Activated CD4-positive, CD25-positive, alpha-beta regulatory T cell treated with anti-CD3 and anti-CD28 coated beads, Interleukin-2, amount 50 U/mL, for 72 hours (primary cell): Measurements from ENCODE around the gene CATSPER3.
"Not testable (repeated sequence)": the region's sequence is repeated elsewhere in the genome, so short reads cannot be mapped to it uniquely, and the experiment has no call there.

Experiments
- DNase-seq: peaks from one replicate; pipeline ENCODE4 v3.0.0; 2021

Gene CATSPER3

GRCh38 chr5:134975843-134976242 lies 8.1 kb downstream of the CATSPER3 start:
- DNase-seq, result no peak

DNA sequence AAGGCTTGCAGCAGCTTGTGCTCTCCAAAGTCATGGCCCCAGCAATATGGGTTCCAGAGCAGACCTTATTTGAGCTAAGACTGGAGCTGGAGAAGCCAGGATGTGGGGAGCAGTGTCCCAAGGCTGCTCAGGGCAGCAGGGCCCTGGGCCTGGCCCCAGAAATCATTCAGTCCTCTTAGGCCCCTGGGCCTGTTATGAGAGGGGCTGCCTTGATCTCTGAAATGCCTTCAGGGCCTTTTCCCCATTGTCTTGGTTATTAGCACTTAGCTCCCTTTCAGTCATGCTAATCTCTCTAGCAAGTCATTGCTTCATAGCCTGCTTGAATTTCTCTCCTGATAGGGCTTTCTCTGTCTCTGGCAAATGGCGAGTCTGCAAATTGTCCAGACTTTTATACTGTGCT lies 9.1 kb downstream of the CATSPER3 start:
- DNase-seq, result no peak

- no peak for DNase-seq
Measured at GRCh38 chr5:134979416-134979815, 11.7 kb downstream of the CATSPER3 start.

- no peak for DNase-seq
Measured at GRCh38 chr5:134982230-134982629, 14.5 kb downstream of the CATSPER3 start.

GRCh38 chr5:134989266-134989830 lies 21.6 kb downstream of the CATSPER3 start:
- no peak for DNase-seq

DNA sequence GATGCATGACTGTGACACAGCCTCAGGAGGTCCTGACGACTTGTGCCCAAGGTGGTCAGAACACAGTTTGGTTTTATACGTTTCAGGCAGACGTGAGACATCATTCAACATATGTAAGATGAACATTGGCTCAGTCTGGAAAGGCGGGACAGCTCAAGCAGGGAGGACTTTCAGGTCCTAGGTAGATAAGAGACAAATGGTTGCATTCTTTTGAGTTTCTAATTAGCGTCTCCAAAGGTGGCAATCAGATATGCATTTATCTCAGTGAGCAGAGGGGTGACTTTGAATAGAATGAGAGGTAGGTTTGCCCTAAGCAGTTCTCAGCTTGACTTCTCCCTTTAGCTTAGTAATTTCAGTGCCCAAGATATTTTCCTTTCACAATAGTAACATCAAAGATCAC lies 22.5 kb downstream of the CATSPER3 start:
- DNase-seq, result not testable (repeated sequence)

GRCh38 chr5:134992148-134992547 lies 24.4 kb downstream of the CATSPER3 start:
- DNase-seq, result no peak

DNA sequence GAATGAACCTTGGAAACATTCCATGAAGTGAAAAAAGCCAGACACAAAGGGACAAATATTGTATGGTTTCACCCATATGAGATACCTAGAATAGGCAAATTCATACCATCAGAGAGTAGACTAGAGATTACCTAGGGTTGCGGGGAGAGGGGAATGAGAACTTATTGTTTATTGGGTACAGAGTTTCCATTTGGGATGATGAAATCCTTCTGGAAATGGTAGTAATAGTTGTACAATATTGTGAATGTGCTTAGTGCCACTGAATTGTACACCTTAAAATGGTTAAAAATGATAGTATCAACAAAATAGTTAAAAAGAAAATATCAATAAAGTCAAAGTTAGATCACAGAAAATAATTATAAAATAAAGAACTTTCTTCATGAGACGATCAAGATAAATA lies 25.5 kb downstream of the CATSPER3 start:
- no peak for DNase-seq

DNA sequence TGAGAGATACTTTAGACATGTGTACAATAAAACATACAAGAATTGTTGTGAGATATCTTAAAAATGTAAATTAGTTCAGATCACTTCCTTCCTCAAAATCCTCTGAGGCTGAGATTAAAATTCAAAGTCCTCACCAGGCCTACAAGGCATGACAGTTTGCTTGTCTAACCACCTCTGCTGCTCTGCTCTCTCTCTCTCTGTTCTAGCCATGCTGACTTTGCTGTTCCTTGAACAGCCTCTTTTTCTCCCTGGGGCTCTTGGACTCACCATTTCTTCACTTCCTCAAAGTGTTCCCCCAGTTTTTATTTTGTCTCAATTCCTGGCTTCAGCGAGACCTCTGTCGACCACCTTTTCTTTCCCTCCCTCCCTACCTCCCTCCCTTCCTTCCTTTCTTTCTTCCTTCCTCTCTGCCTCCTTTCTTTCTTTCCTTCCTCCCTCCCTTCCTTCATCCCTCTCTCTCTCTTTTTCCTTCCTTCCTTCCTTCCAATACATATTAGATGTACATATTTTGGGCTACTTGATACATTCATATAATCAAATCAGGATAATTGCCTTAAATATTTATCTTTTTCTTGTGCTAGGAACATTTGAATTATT lies 27.0 kb downstream of the CATSPER3 start:
- no peak for DNase-seq

DNA sequence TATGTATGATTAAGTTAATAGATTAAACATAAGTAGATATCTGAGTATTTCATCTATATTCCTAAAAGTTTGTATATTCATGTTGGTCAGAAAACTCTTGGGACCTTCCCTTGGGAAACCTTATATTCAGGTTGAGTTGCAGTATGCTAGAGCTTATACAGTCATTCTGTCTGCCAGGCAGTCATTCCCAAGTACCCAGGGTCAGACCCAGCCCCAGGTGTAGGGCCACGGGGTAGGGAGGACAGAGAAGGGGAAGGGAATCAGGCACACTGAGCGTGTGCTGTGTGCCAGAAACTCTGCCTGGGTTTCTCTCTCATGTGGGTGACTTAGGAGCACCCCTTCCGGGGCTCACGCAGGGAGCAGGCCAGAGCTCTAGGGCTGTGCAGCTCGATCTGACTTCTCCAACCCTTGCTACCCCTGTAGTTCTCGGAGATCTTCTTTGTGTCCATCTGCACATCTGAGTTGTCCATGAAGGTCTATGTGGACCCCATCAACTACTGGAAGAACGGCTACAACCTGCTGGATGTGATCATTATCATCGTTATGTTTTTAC lies 28.2 kb downstream of the CATSPER3 start:
- DNase-seq, result no peak

- DNase-seq, result no peak
Measured at GRCh38 chr5:134997015-134997414, 29.3 kb downstream of the CATSPER3 start.

DNA sequence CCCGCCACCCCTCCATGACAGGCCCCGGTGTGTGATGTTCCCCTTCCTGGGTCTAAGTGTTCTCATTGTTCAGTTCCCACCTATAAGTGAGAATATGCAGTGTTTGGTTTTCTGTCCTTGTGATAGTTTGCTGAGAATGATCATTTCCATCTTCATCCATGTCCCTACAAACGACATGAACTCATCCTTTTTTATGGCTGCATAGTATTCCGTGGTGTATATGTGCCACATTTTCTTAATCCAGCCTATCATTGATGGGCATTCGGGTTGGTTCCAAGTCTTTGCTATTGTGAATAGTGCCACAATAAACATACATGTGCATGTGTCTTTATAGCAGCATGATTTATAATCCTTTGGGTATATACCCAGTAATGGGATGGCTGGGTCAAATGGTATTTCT lies 30.4 kb downstream of the CATSPER3 start:
- not testable (repeated sequence) for DNase-seq

DNA sequence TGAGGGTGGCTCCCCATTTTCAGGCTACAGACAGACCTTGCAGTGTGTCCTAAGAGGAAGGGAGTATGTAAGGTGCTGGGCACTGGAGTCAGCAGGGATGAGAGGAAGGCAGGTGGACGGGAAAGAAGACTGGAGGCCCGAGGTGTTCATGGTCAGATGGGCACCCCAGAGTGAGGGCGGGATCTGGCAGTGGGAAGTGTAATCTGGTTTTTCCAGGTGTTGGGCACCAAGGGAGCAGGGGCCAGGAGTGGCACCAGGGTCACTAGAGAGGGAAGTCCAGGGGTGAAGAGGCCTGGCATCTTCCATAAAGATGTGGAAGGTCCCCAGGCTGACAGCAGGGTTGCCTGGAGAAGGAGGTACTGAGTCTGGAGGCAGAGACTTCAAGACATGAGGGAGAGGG lies 36.7 kb downstream of the CATSPER3 start:
- DNase-seq, result no peak

GRCh38 chr5:135005076-135005475 lies 37.4 kb downstream of the CATSPER3 start:
- DNase-seq, result no peak

- DNase-seq, result no peak
Measured at GRCh38 chr5:135007305-135007704, 39.6 kb downstream of the CATSPER3 start.

DNA sequence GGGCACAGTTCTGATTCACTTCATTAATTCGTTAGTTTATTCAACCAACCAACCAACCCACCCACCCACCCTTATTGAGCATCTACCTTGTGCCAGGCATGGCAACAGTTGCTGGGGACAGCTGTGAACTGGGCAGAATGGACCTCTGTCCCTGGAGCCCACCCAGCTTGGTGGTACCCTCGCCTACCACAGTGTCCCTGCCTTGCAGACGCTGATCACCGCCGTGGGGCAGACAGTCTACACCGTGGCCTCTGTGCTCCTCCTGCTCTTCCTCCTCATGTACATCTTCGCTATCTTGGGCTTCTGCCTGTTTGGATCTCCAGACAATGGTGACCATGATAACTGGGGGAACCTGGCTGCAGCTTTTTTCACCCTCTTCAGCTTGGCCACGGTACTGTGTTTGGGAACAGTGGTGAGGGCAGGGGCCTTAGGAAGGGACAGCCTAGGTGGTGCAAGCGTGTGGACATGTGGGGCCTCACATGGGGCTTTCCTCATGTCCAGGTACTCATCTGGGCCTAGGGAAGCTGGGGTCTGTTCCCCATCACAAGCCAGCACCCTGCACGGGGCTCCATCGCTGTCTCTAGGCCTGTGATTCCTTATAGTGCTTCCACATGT lies 40.1 kb downstream of the CATSPER3 start:
- DNase-seq, result no peak

GRCh38 chr5:135008556-135008955 lies 40.8 kb downstream of the CATSPER3 start:
- DNase-seq, result no peak

DNA sequence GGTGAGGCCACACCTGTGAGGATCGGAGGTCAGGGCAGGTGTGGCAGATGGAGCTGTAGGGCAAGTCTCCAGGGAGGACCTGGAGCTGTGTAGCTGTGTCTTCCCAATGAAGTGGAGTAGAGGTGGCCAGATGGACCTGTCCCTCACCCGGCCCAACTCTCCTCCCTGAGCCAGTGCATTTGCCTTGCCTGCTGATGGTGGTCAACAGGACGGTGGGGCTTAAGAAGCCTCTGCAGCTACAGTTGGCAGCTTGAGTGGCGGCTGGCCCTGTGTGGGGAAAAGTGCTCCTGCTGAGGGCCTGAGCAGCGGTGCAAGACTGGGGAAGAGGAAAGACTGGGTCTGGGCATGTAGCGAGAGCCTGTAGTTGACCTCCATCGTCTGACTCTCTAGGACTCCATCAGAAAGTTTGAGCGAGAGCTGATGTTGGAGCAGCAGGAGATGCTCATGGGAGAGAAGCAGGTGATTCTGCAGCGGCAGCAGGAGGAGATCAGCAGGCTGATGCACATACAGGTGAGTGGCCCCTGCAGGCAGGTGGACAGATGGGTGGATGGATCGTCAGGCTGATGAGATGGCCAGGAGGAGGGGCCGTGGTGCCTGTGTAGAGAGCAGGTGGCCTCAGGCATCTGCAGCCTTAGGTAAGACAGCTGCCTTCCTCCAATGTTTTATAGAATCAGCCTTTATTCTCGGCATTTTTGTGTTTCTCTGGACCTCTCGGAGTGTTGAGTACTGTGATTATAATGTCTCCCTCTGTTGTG lies 41.5 kb downstream of the CATSPER3 start:
- DNase-seq, result no peak

- no peak for DNase-seq
Measured at GRCh38 chr5:135009736-135010501, 42.2 kb downstream of the CATSPER3 start.

GRCh38 chr5:135010502-135011354 lies 43.0 kb downstream of the CATSPER3 start:
- no peak for DNase-seq

- DNase-seq, result no peak
Measured at GRCh38 chr5:135011355-135012032, 43.8 kb downstream of the CATSPER3 start.
